Lower leg skin (tissue), 3 donors: ENCODE data around the gene GM2A.

Experiments used
- POLR2A ChIP-seq, 2 donors: fragments of 450-650 bp; IDR thresholded peaks; one replicate each; pipeline ENCODE4 v1.6.1; 2016 to 2017; ENCODE audit warnings: antibody characterized with exemption in 2 of 2, mild to moderate bottlenecking in 1 of 2, moderate library complexity in 1 of 2
- TF ChIP-seq, protein P1 (sequence below), 3 donors: fragments of 450-650 bp; IDR thresholded peaks; one replicate each; pipeline ENCODE4 v1.5.1; 2016; ENCODE audit warnings: antibody characterized with exemption in 3 of 3, mild to moderate bottlenecking in 3 of 3, moderate library complexity in 2 of 3

GRCh38 chr5:151222054-151222789, 30.8 kb upstream of the GM2A start:
- TF ChIP-seq, protein P1, sequence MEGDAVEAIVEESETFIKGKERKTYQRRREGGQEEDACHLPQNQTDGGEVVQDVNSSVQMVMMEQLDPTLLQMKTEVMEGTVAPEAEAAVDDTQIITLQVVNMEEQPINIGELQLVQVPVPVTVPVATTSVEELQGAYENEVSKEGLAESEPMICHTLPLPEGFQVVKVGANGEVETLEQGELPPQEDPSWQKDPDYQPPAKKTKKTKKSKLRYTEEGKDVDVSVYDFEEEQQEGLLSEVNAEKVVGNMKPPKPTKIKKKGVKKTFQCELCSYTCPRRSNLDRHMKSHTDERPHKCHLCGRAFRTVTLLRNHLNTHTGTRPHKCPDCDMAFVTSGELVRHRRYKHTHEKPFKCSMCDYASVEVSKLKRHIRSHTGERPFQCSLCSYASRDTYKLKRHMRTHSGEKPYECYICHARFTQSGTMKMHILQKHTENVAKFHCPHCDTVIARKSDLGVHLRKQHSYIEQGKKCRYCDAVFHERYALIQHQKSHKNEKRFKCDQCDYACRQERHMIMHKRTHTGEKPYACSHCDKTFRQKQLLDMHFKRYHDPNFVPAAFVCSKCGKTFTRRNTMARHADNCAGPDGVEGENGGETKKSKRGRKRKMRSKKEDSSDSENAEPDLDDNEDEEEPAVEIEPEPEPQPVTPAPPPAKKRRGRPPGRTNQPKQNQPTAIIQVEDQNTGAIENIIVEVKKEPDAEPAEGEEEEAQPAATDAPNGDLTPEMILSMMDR (IDR thresholded peaks at IDR 0.05) = no peak
- no peak for TF ChIP-seq POLR2A (IDR thresholded peaks at IDR 0.05)
